GM12878 (cell line): Measurements from ENCODE around the gene LSM3. TPM values are rescaled to one million over a fixed set of nuclear protein-coding genes. Genes with fewer than 3 reads are reported as not detected.

Experiments used
- ATAC-seq: fragments of 200-7000 bp; cut with Tn5 transposase; 3 replicates; pipeline ENCODE4 v1.9.1; 2020; ENCODE audit warnings: mild to moderate bottlenecking, moderate library complexity
- BruUV-seq: library from RNA; stranded (reverse); fragments of 400-500 nt; replicated peaks from 2 replicates; lab custom pipeline; 2021; lab: Mats Ljungman, UMichigan
- CTCF ChIA-PET: fragments of 300-600 bp; sonication (Branson Sonifier 250); formaldehyde crosslinking; extraction: SDS; loops from one replicate; lab custom pipeline; 2021; ENCODE audit warnings: inconsistent platforms; lab: Yijun Ruan, JAX
- POLR2A ChIA-PET: fragments of 350-600 bp; formaldehyde crosslinking; extraction: SDS; loops from one replicate; lab custom pipeline; 2021; ENCODE audit warnings: inconsistent platforms; lab: Charles Lee
- RAD21 ChIA-PET: fragments of 300-600 bp; sonication (Branson Sonifier 250); formaldehyde crosslinking; loops from one replicate; lab custom pipeline; 2023; ENCODE audit warnings: antibody characterized with exemption; ENCODE audit not compliant: unreplicated experiment; lab: Charles Lee
- SMC1A ChIA-PET: fragments of 300-600 bp; sonication (Branson Sonifier 250); formaldehyde crosslinking; loops from one replicate; lab custom pipeline; 2023; ENCODE audit not compliant: unreplicated experiment, uncharacterized antibody; lab: Charles Lee
- DNase-seq: peaks from one replicate; pipeline ENCODE4 v3.0.0-alpha.2; 2011; ENCODE audit warnings: low read depth, low spot score
- FAIRE-seq: peaks from 3 replicates; lab custom pipeline; 2011; peaks lifted over from hg19 to GRCh38; lab: Jason Lieb, UNC
- H2AFZ ChIP-seq: 2 replicates; pipeline ENCODE4 v1.6.0; 2011; ENCODE audit warnings: low read depth, low read length, control low read depth; ENCODE audit not compliant: control insufficient read depth
- H3K27ac ChIP-seq: 2 replicates; pipeline ENCODE4 v1.5.1; 2011; ENCODE audit warnings: control low read depth; ENCODE audit not compliant: control insufficient read depth, insufficient read depth
- H3K27me3 ChIP-seq, 2 experiments: replicated peaks in 1 of 2; 2 replicates each; pipeline versions ENCODE4 v1.6.0 to v1.6.1; 2011; ENCODE audit warnings: low read length in 1 of 2; ENCODE audit not compliant: control insufficient read depth in 2 of 2, insufficient read depth in 2 of 2
- H3K36me3 ChIP-seq, 2 experiments: 2 replicates each; pipeline ENCODE4 v1.5.1; 2011; ENCODE audit warnings: low read length in 1 of 2; ENCODE audit not compliant: control insufficient read depth in 2 of 2, insufficient read depth in 2 of 2
- H3K4me1 ChIP-seq: 2 replicates; pipeline ENCODE4 v1.6.1; 2011; ENCODE audit warnings: mild to moderate bottlenecking, low read length, moderate library complexity, mixed read lengths; ENCODE audit not compliant: control insufficient read depth, insufficient read depth
- H3K4me2 ChIP-seq: 2 replicates; pipeline ENCODE4 v1.6.0; 2011; ENCODE audit warnings: control low read depth; ENCODE audit not compliant: control insufficient read depth, insufficient read depth
- H3K4me3 ChIP-seq: fragments of 200-600 bp; sonication (generic); 2 replicates; pipeline ENCODE4 v1.5.1; 2016
- H3K79me2 ChIP-seq: 2 replicates; pipeline ENCODE4 v1.6.0; 2011; ENCODE audit warnings: low read length; ENCODE audit not compliant: control insufficient read depth, insufficient read depth
- H3K9ac ChIP-seq: 2 replicates; pipeline ENCODE4 v1.8.0; 2011; ENCODE audit warnings: low read length, control low read depth, mixed read lengths; ENCODE audit not compliant: control insufficient read depth, insufficient read depth
- H3K9me3 ChIP-seq: replicated peaks from 3 replicates; pipeline ENCODE4 v1.5.1; 2011; ENCODE audit warnings: mild to moderate bottlenecking, low read length; ENCODE audit not compliant: control insufficient read depth, insufficient read depth
- H4K20me1 ChIP-seq: 2 replicates; pipeline ENCODE4 v1.6.0; 2011; ENCODE audit not compliant: control insufficient read depth, insufficient read depth
- NR2C1 ChIP-seq: fragments of 450-650 bp; IDR thresholded peaks from 2 replicates; pipeline ENCODE4 v1.6.1; 2017; ENCODE audit warnings: antibody characterized with exemption, mild to moderate bottlenecking, moderate library complexity
- RBBP5 ChIP-seq: fragments of 200-600 bp; sonication (generic); conservative IDR thresholded peaks from 2 replicates; pipeline ENCODE4 v1.6.1; 2016
- RUNX3 ChIP-seq: IDR thresholded peaks from 2 replicates; pipeline ENCODE4 v1.6.1; 2012; ENCODE audit warnings: low read length, inconsistent platforms
- SMC3 ChIP-seq: IDR thresholded peaks from 2 replicates; pipeline ENCODE4 v1.6.1; 2011; ENCODE audit warnings: low read length, improper control_type of control experiment, borderline replicate concordance
- TAF1 ChIP-seq: IDR thresholded peaks from 2 replicates; pipeline ENCODE4 v1.6.1; 2011; ENCODE audit warnings: mild to moderate bottlenecking, low read depth, low read length, borderline replicate concordance
- TCF3 ChIP-seq: IDR thresholded peaks from 2 replicates; pipeline ENCODE4 v1.6.1; 2012; ENCODE audit warnings: low read depth, mild to moderate bottlenecking, low read length, borderline replicate concordance; ENCODE audit not compliant: insufficient read depth
- WGBS: methylation state at CpG from one replicate; pipeline ENCODE4 v1.1.6; 2016; ENCODE audit warnings: low lambda C conversion rate; ENCODE audit not compliant: insufficient replicate concordance, insufficient coverage; ENCODE audit errors: missing lambda C conversion rate; 5-methylcytosine and 5-hydroxymethylcytosine counted together
- in situ Hi-C: fragments of 300-500 bp; cut with MboI; formaldehyde crosslinking; loops from 9 replicates; pipeline ENCODE4 v1.14.3; 2018; ENCODE audit warnings: mixed read lengths
- intact Hi-C: fragments of 100-400 bp; cut with micrococcal nuclease; formaldehyde crosslinking; loops from one replicate; pipeline ENCODE4 v1.14.2; 2022; ENCODE audit not compliant: unreplicated experiment
- polyA plus RNA-seq, 11 experiments: library from polyadenylated mRNA; depleted of rRNA in 4 of 11; unstranded in 6 of 11; stranded (reverse) in 5 of 11; fragments of >200 nt; fragmentation: Nextera tagmentation in 4 of 11; fragmentation: Illumina TruSeq in 1 of 11; extraction: Ambion mirVana in 4 of 11; extraction: Trizol in 1 of 11; gene quantifications; 1 replicate in 1 of 11; 2 replicates in 10 of 11; pipeline versions ENCODE4 v1.2.1 to v1.2.3, GENCODE V29; 2011 to 2016; ENCODE audit warnings: inconsistent platforms in 2 of 11, missing spikeins in 2 of 11, low read depth in 1 of 11
- total RNA-seq, 4 experiments: library from RNA; depleted of rRNA in 3 of 4; stranded (reverse); fragments of >200 nt in 3 of 4; fragmentation: Illumina TruSeq in 1 of 4; extraction: Trizol in 1 of 4; gene quantifications; 2 replicates each; pipeline versions ENCODE4 v1.2.1 to v1.2.3, GENCODE V29; 2013 to 2021
- TF ChIP-seq, protein P1 (sequence below): fragments of 450-650 bp; IDR thresholded peaks from 2 replicates; pipeline ENCODE4 v1.6.1; 2016; ENCODE audit warnings: mild to moderate bottlenecking

LSM3 gene
- total and polyA plus RNA-seq, 10 of the 15 experiments (the other 5 are each of a cell fraction or from before 2014, with no cell fraction given) = 15.5 to 111 (median 29.1) TPM

DNA sequence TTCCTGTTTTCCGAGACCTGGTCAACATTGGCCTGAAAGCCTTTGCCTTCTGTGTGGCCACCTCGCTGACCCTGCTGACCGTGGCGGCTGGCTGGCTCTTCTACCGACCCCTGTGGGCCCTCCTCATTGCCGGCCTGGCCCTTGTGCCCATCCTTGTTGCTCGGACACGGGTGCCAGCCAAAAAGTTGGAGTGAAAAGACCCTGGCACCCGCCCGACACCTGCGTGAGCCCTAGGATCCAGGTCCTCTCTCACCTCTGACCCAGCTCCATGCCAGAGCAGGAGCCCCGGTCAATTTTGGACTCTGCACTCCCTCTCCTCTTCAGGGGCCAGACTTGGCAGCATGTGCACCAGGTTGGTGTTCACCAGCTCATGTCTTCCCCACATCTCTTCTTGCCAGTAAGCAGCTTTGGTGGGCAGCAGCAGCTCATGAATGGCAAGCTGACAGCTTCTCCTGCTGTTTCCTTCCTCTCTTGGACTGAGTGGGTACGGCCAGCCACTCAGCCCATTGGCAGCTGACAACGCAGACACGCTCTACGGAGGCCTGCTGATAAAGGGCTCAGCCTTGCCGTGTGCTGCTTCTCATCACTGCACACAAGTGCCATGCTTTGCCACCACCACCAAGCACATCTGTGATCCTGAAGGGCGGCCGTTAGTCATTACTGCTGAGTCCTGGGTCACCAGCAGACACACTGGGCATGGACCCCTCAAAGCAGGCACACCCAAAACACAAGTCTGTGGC is 36.8 kb upstream of the LSM3 start:
- RAD21 ChIA-PET = no interaction called here
- intact Hi-C loops (no loop called here), in situ Hi-C loops (no loop called here)
- no peaks in the 10 kb centered on the region for H3K27me3 ChIP-seq
- no peak for DNase-seq
- H3K9me3 ChIP-seq = no peaks in the 10 kb centered on the region
- TF ChIP-seq RUNX3 = no peak
- no peak for TF ChIP-seq TAF1
- no peak for TF ChIP-seq NR2C1
- no peak for TF ChIP-seq TCF3
- TF ChIP-seq RBBP5 = no peak
- TF ChIP-seq SMC3 = no peak
- TF ChIP-seq, protein P1, sequence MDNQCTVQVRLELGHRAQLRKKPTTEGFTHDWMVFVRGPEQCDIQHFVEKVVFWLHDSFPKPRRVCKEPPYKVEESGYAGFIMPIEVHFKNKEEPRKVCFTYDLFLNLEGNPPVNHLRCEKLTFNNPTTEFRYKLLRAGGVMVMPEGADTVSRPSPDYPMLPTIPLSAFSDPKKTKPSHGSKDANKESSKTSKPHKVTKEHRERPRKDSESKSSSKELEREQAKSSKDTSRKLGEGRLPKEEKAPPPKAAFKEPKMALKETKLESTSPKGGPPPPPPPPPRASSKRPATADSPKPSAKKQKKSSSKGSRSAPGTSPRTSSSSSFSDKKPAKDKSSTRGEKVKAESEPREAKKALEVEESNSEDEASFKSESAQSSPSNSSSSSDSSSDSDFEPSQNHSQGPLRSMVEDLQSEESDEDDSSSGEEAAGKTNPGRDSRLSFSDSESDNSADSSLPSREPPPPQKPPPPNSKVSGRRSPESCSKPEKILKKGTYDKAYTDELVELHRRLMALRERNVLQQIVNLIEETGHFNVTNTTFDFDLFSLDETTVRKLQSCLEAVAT = no peak
- FAIRE-seq = no peak
- no peak overlapping the region for H3K4me2 ChIP-seq
- no peak overlapping the region for H3K4me3 ChIP-seq
- no peaks in the 10 kb centered on the region for H4K20me1 ChIP-seq
- POLR2A ChIA-PET = no interaction called here
- no peak for ATAC-seq
- no peak overlapping the region for H3K9ac ChIP-seq
- peaks cover 16% of the 10 kb centered on the region for H3K4me1 ChIP-seq
- WGBS = 97% methylated on average over 17 of the region's 19 CpGs
- CTCF ChIA-PET = interaction anchor here (0.7 to 0.9 kb wide), 2 partner anchors 22 to 37 kb away, joined by 3 read pairs; partner anchors contain the start of genes LSM3 and XPC
- no peak overlapping the region for H2AFZ ChIP-seq
- BruUV-seq = no TSS peak
- SMC1A ChIA-PET = no interaction called here
- no peaks in the 10 kb centered on the region for H3K79me2 ChIP-seq
- H3K27ac ChIP-seq = no peak overlapping the region
- peaks cover 7 to 9% of the 10 kb centered on the region in 2 experiments; a peak in 3 of 4 replicates for H3K36me3 ChIP-seq
